ENCODE data around the gene HUWE1. TPM values are rescaled to one million over a fixed set of nuclear protein-coding genes. Genes with fewer than 3 reads are reported as not detected.

Gene HUWE1
- polyA plus RNA-seq, 1 donor (not counting 4 experiments of a cell fraction or from before 2014, with no cell fraction given), result 53.6 TPM

GRCh38 chrX:53483838-53484405 is 202.6 kb downstream of the HUWE1 start:
- Histone ChIP-seq H3K79me2 (ENCODE audit: control insufficient read depth, insufficient read depth, low read length) (no peaks in the 10 kb centered on the region), H3K4me2 (ENCODE audit: control insufficient read depth, extremely low read depth, insufficient read depth, low read depth, low read length) (no peak overlapping the region), H3K9me1 (ENCODE audit: control insufficient read depth, extremely low read depth, insufficient read depth, low read length) (no peaks in the 10 kb centered on the region), H3K9me3 (ENCODE audit: control insufficient read depth, low read depth, low read length) (no peaks in the 10 kb centered on the region), H3K9ac (ENCODE audit: control insufficient read depth, extremely low read depth, insufficient read depth, low read length) (no peak overlapping the region), H3K4me1 (ENCODE audit: control insufficient read depth, extremely low read depth, insufficient read depth, low read length) (peaks cover 7% of the 10 kb centered on the region), H3K36me3 (ENCODE audit: control insufficient read depth in 2 of 2, extremely low read depth in 1 of 2, insufficient read depth in 2 of 2, low read length in 2 of 2) (no peaks in the 10 kb centered on the region), H3K4me3 (ENCODE audit: control insufficient read depth in 2 of 3, extremely low read depth in 1 of 3, insufficient read depth in 2 of 3, low read depth in 1 of 3, low read length in 3 of 3) (no peak overlapping the region), H2AFZ (ENCODE audit: control insufficient read depth, low read length) (no peak overlapping the region), H4K20me1 (ENCODE audit: control insufficient read depth, extremely low read depth, insufficient read depth, low read length) (no peaks in the 10 kb centered on the region), H3K27me3 (ENCODE audit: control insufficient read depth, extremely low read depth, insufficient read depth, low read length) (no peaks in the 10 kb centered on the region), H3K27ac (ENCODE audit: control insufficient read depth, insufficient read depth, low read length) (no peak overlapping the region)
- FAIRE-seq, result no peak
- dilution Hi-C loops (cut with MboI; ENCODE audit: extremely low pct_ligation_motif_present, low sequenced_read_pairs), result no loop called here
- no peak for TF ChIP-seq EZH2 (IDR thresholded peaks at IDR 0.05; ENCODE audit: low read length)
- TF ChIP-seq CTCF (optimal IDR thresholded peaks at IDR 0.05 in 1 of 3, IDR thresholded peaks at IDR 0.05 in 1 of 3, conservative IDR thresholded peaks at IDR 0.05 in 1 of 3; ENCODE audit: extremely low read depth in 1 of 3, insufficient read depth in 2 of 3, low read length in 3 of 3), result no peak
- DNase-seq (ENCODE audit: low read depth, low spot score), result no peak

GRCh38 chrX:53483416-53483815 is 203.1 kb downstream of the HUWE1 start:
- dilution Hi-C loops (cut with MboI; ENCODE audit: extremely low pct_ligation_motif_present, low sequenced_read_pairs), result no loop called here
- no peak overlapping the region for H2AFZ ChIP-seq (ENCODE audit: control insufficient read depth, low read length)
- DNase-seq (ENCODE audit: low read depth, low spot score) (no peak), FAIRE-seq (no peak)
- peaks cover 7% of the 10 kb centered on the region for H3K4me1 ChIP-seq (ENCODE audit: control insufficient read depth, extremely low read depth, insufficient read depth, low read length)
- H3K36me3 ChIP-seq (ENCODE audit: control insufficient read depth in 2 of 2, extremely low read depth in 1 of 2, insufficient read depth in 2 of 2, low read length in 2 of 2), result no peaks in the 10 kb centered on the region
- TF ChIP-seq CTCF (optimal IDR thresholded peaks at IDR 0.05 in 1 of 3, IDR thresholded peaks at IDR 0.05 in 1 of 3, conservative IDR thresholded peaks at IDR 0.05 in 1 of 3; ENCODE audit: extremely low read depth in 1 of 3, insufficient read depth in 2 of 3, low read length in 3 of 3) (no peak), EZH2 (IDR thresholded peaks at IDR 0.05; ENCODE audit: low read length) (no peak)
- H3K79me2 ChIP-seq (ENCODE audit: control insufficient read depth, insufficient read depth, low read length), result no peaks in the 10 kb centered on the region
- no peaks in the 10 kb centered on the region for H3K9me3 ChIP-seq (ENCODE audit: control insufficient read depth, low read depth, low read length)
- no peaks in the 10 kb centered on the region for H3K27me3 ChIP-seq (ENCODE audit: control insufficient read depth, extremely low read depth, insufficient read depth, low read length)
- no peak overlapping the region for H3K4me3 ChIP-seq (ENCODE audit: control insufficient read depth in 2 of 3, extremely low read depth in 1 of 3, insufficient read depth in 2 of 3, low read depth in 1 of 3, low read length in 3 of 3)
- no peaks in the 10 kb centered on the region for H4K20me1 ChIP-seq (ENCODE audit: control insufficient read depth, extremely low read depth, insufficient read depth, low read length)
- no peak overlapping the region for H3K9ac ChIP-seq (ENCODE audit: control insufficient read depth, extremely low read depth, insufficient read depth, low read length)
- no peak overlapping the region for H3K27ac ChIP-seq (ENCODE audit: control insufficient read depth, insufficient read depth, low read length)
- H3K9me1 ChIP-seq (ENCODE audit: control insufficient read depth, extremely low read depth, insufficient read depth, low read length), result no peaks in the 10 kb centered on the region
- no peak overlapping the region for H3K4me2 ChIP-seq (ENCODE audit: control insufficient read depth, extremely low read depth, insufficient read depth, low read depth, low read length)

Small RNA genes within 50 kb of the gene (small RNA-seq; reads per million reads assigned to genes)
- 710 to 13,587 (median 10,529) reads per million in 3 experiments for gene MIR98 (ENCODE audit: insufficient read length in 3 of 3, low read depth in 3 of 3, low replicate concordance in 1 of 3)
- 161 to 1,630 (median 1,430) reads per million in 3 experiments for gene MIRLET7F2 (ENCODE audit: insufficient read length in 3 of 3, low read depth in 3 of 3, low replicate concordance in 1 of 3)
